ENCODE results near the gene AKNAD1. TPM values are rescaled to one million over a fixed set of nuclear protein-coding genes. Genes with fewer than 3 reads are reported as not detected.
A peak's percentile ranks its signal among the peaks of the same experiment; 100 is the strongest.

The AKNAD1 gene
- total and polyA plus RNA-seq, 2 of the 8 experiments (the other 6 are each of a cell fraction or from before 2014, with no cell fraction given): not detected

DNA sequence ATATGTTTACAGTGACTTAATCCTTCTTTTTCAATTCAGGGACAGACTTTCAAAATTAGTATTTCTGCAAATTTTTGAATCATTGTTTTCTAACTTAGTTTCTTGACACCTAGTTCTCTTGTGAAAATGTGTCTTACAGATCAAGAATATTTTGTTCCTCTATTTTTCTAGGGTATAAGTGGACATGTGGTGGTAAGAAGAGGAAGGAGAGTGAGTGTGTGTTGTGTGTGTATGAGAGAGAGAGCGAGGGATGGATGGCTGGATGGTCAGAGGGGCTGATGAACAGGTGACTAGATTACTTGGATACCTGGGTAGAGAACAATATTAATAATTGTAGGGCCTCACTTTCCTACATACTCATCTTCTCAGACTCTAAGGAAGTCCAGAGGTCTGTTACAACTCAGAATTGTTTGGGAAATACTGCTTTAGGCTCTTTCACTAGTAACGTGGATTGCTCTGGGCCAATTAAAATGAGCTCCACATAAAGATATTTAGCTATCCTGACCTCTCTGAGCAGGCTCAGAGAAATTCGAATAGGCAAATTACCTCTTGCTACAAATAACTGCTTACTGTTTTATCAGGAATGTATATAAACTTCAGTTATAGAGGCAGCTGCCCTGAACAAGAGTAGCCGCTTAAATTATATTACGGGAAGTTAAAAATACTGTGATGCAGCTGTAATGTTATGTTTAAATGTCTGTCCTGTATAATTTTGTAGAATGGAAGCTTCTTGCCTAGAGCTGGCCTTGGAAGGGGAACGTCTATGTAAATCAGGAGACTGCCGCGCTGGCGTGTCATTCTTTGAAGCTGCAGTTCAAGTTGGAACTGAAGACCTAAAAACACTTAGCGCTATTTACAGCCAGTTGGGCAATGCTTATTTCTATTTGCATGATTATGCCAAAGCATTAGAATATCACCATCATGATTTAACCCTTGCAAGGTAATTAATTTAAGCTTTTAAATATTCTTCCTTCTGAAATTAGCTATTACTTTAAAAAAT lies 39.6 kb upstream of the AKNAD1 start:
- Histone ChIP-seq H3K4me2 (ENCODE audit: insufficient read depth in 1 of 2, low read depth in 2 of 2, low read length in 2 of 2) (no peak overlapping the region; a peak in 1 of 4 replicates), H4K8ac (ENCODE audit: extremely low read depth, insufficient read depth, low read length) (no peak overlapping the region)

More for the DNA sequence above, 39.6 kb upstream of the AKNAD1 start:
- Histone ChIP-seq H2BK5ac (ENCODE audit: low read depth, low read length) (no peak overlapping the region), H3K9me3 (ENCODE audit: insufficient read depth in 2 of 2, low read depth in 1 of 2, low read length in 1 of 2) (no peaks in the 10 kb centered on the region), H3K14ac (ENCODE audit: insufficient read length) (no peak overlapping the region), H3K36me3 (ENCODE audit: control insufficient read depth in 2 of 4, insufficient read depth in 4 of 4, low read length in 3 of 4) (no peaks in the 10 kb centered on the region; a peak in 1 of 8 replicates), H3K4ac (replicated peaks; ENCODE audit: insufficient read length, low read depth, low read length) (no peak overlapping the region), H2AFZ (ENCODE audit: low read length) (no peak overlapping the region), H3K23ac (ENCODE audit: insufficient read length) (no peak overlapping the region), H4K20me1 (replicated peaks in 1 of 2; ENCODE audit: control insufficient read depth in 1 of 2, insufficient read depth in 2 of 2, low read length in 2 of 2) (peaks cover 0 to 2% of the 10 kb centered on the region in 2 experiments), H3K79me2 (ENCODE audit: control insufficient read depth in 1 of 2, insufficient read depth in 2 of 2, low read length in 2 of 2) (no peaks in the 10 kb centered on the region), H2BK20ac (ENCODE audit: low read length) (no peak overlapping the region), H3K56ac (replicated peaks; ENCODE audit: insufficient read length, low read depth, low read length) (no peak overlapping the region), H3K4me1 (replicated peaks in 1 of 4; ENCODE audit: control insufficient read depth in 3 of 4, insufficient read depth in 4 of 4, low read length in 3 of 4) (no peaks in the 10 kb centered on the region), H2AK5ac (ENCODE audit: low read depth, low read length) (no peak overlapping the region), H3K79me1 (ENCODE audit: low read depth, low read length) (no peaks in the 10 kb centered on the region), H3K27me3 (replicated peaks in 1 of 4; ENCODE audit: control insufficient read depth in 3 of 4, extremely low read depth in 1 of 4, insufficient read depth in 3 of 4, low read length in 3 of 4) (no peaks in the 10 kb centered on the region), H3K4me3 (ENCODE audit: extremely low read depth in 1 of 4, insufficient read depth in 2 of 4, low read depth in 3 of 4, low read length in 4 of 4) (no peak overlapping the region), H3K18ac (ENCODE audit: extremely low read depth, low read length) (no peak overlapping the region), H2BK120ac (replicated peaks; ENCODE audit: low read depth, low read length) (no peak overlapping the region), H2BK15ac (ENCODE audit: low read length) (no peak overlapping the region), H4K91ac (replicated peaks; ENCODE audit: insufficient read length, low read length) (no peak overlapping the region), H3K27ac (ENCODE audit: low read depth, low read length) (no peak overlapping the region), H2BK12ac (ENCODE audit: low read depth, low read length) (no peak overlapping the region), H3K9ac (replicated peaks in 1 of 4; ENCODE audit: extremely low read depth in 1 of 4, low read depth in 3 of 4, low read length in 3 of 4) (no peak overlapping the region), H3K23me2 (ENCODE audit: low read depth, low read length) (no peaks in the 10 kb centered on the region), H4K5ac (ENCODE audit: insufficient read length, low read depth, low read length) (no peak overlapping the region)
- FAIRE-seq (peak; percentile 58), DNase-seq (ENCODE audit: low read depth in 1 of 2, low spot score in 2 of 2) (no peak)
- ChIA-PET POLR2A (ENCODE audit: partially characterized antibody) (interaction anchor here (0.7 to 1.8 kb wide), 4 partner anchors 51 to 204 kb away, joined by 3 to 5 read pairs (median 4); no protein-coding TSS in a partner anchor), CTCF (ENCODE audit: partially characterized antibody) (interaction anchor here (0.6 to 6.3 kb wide), 16 partner anchors 9 to 204 kb away, joined by 3 to 160 read pairs (median 4); partner anchors contain the start of gene GPSM2)
- TF ChIP-seq CREB1 (IDR thresholded peaks at IDR 0.05) (no peak), SRF (IDR thresholded peaks at IDR 0.05; ENCODE audit: low read depth, low read length) (no peak), KDM1A (IDR thresholded peaks at IDR 0.05; ENCODE audit: borderline replicate concordance, low read length) (no peak), BRCA1 (IDR thresholded peaks at IDR 0.05; ENCODE audit: low read depth, low read length) (no peak), NRF1 (IDR thresholded peaks at IDR 0.05; ENCODE audit: low read depth, low read length) (no peak), CTBP2 (IDR thresholded peaks at IDR 0.05; ENCODE audit: borderline replicate concordance, insufficient read depth, insufficient read length, low read length) (no peak), POU5F1 (IDR thresholded peaks at IDR 0.05; ENCODE audit: low read depth, low read length) (no peak), SUZ12 (IDR thresholded peaks at IDR 0.05; ENCODE audit: low read length) (no peak), POLR2A (IDR thresholded peaks at IDR 0.05; ENCODE audit: control extremely low read depth in 1 of 2, low read depth in 2 of 2, low read length in 2 of 2) (no peak), MAX (IDR thresholded peaks at IDR 0.05) (no peak), KDM4A (IDR thresholded peaks at IDR 0.05; ENCODE audit: low read depth, low read length, severe bottlenecking) (no peak)
- 61 to 100% methylated on average over 1 to 10 of the region's 10 CpGs for WGBS, 2 experiments (ENCODE audit: extremely low coverage in 1 of 2, insufficient coverage in 1 of 2, insufficient read length in 1 of 2, insufficient replicate concordance in 2 of 2, low coverage in 1 of 2, low lambda C conversion rate in 2 of 2, missing lambda C conversion rate in 1 of 2)
